NCI-H2107 treated with DMSO at 0.1 percent for 48 hours (cell line): ENCODE data around the gene NHLRC2.
"Not testable (repeated sequence)": the region's sequence is repeated elsewhere in the genome, so short reads cannot be mapped to it uniquely, and the experiment has no call there.

Experiments
- DNase-seq: peaks from one replicate; lab custom pipeline; 2025; ENCODE audit not compliant: unreplicated experiment; lab: John Stamatoyannopoulos, UW

The NHLRC2 gene

DNA sequence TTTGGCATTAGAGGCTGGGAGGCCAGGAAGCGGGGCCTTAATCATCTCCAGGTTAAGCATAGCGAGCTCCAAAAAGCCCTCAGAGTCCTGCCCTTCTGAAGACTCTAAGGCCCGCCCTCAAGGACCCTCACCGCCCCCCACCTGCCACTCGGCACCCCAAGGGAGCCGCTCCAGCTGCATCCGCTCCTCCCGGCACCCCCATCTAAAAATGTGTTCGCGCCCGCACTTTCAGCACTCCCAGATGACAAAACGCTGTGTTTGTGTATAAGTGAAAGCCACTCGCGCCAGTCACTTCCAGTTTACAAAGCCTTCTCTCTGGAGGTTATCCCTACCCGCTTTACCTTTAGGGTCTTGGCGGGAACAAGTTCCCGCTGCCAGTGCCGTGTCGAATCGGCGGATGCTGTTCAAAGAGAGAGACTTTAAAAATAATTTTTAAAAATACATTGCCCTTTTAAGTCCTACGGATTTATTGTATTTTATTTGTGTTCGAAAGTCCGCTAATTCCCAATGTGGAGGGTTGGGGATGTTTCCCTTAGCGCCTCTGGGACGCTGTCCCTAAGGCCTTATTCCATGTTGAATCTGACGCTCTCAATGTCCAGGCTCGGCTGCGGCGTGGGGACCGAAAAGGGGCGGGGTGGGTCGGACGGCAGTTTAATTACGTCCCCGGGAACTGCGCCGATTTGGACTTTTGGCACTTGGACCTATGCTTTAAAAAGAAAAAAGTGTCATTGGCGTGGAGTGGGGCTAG, at the start of gene NHLRC2, which contains the start of gene DCLRE1A:
NHLRC2 (plus strand) TSS at position 649 of the 748 bp plus-strand sequence. CDS start 212 bp downstream, outside the sequence.
DCLRE1A (minus strand) TSS at position 70 of the 748 bp plus-strand sequence. CDS start 900 bp downstream, outside the sequence.
- DNase-seq: peak; percentile 31

GRCh38 chr10:113806503-113806902, 48.0 kb upstream of the NHLRC2 start:
- no peak for DNase-seq

DNA sequence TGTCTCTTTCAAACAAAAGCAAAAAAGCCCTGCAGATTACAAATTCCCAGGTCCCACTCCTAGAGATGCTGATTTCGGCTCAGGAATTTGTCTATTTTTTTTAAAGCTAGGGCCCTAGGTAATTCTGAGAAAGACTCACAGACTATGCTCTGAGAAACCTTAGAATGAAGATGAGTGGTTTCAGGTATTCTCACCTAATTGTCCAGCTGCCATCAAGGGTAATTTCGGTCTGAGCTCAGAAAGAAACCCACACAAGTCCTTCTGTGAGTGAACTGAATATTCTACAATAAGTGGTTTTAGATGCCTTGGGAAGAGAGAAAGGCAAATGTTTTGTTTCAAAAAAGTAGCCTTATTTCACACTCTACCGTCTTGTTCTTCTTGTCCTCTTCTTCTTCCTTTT, 46.3 kb upstream of the NHLRC2 start:
- no peak for DNase-seq

- DNase-seq: not testable (repeated sequence)
Measured at GRCh38 chr10:113814700-113815099, 39.8 kb upstream of the NHLRC2 start.

DNA sequence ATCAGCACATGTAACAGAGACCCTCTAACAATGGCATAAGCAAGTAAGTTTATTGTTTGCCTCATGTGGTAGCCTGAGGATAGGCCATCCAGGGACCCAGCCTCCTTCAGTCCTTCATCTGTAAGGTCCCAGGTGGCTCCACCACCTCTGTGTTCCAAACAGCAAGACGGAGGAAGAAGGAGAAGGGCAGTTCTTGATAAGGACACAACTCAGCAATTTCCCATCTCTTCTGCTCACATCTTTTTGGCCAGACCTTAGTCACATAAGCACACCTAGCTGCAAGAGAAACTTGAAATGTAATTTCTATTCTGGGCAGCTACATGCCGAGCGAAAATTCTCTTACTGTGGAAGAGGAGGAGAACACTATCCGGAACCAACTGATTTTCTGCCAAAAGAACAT, 34.5 kb upstream of the NHLRC2 start:
- DNase-seq: no peak

DNA sequence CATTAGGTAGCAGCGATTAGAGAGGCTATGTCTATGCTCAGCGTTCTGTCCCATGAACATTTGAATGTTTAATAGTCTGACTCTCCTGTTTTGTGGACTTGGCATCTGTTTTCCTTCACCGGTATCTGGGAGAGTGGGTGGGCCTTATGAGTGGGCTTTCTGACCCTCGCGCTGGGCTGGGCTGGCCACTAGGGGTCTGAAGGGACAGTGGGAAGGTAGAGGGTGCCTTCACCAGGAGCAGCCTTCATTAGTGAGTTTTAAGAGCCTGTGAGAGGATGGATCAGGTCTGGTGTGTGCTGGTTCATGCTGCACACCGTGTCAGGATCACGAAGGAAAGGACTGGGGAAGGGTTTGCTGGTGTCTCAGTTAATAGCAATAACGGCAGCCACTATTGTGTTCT, 34.0 kb upstream of the NHLRC2 start:
- DNase-seq: no peak

- DNase-seq: not testable (repeated sequence)
Measured at GRCh38 chr10:113821306-113821705, 33.2 kb upstream of the NHLRC2 start.

DNA sequence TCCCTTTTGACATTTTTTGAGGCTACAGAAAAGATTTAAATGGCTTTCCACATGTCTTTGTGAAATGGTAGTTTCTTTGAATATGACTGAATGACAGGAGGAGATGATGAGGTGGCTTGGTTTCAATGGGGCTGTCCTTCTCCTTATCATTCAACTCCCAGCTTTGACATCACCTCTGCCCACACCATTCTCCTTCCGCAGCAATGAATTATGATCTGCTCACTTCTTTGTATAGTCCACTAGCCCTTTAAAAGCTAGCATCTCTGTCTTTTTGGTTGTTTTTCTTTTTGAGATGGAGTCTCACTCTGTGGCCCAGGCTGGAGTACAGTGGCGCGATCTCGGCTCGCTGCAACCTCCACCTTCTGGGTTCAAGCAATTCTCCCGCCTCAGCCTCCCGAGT, 32.3 kb upstream of the NHLRC2 start:
- no peak for DNase-seq

DNA sequence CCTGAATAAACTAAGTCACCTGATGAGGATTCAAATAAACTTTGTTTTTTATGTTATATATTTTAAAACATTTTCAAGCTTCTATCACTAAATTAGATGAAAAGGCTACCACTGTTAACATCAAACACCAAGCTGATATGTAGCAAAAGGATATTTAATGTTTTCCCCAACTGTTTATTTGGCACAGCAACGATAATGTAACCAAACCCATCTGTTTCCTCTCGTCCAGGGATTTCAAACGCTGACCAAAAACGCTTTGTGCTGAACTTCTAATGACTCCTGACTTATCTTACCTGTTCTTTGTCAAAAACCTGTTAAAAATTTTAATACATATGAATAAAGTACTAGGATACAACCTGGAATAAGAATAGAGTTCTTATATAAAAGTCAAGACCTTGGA, 31.1 kb upstream of the NHLRC2 start:
- DNase-seq: no peak

GRCh38 chr10:113825791-113826190, 28.7 kb upstream of the NHLRC2 start:
- no peak for DNase-seq

- not testable (repeated sequence) for DNase-seq
Measured at GRCh38 chr10:113828567-113828966, 25.9 kb upstream of the NHLRC2 start.

DNA sequence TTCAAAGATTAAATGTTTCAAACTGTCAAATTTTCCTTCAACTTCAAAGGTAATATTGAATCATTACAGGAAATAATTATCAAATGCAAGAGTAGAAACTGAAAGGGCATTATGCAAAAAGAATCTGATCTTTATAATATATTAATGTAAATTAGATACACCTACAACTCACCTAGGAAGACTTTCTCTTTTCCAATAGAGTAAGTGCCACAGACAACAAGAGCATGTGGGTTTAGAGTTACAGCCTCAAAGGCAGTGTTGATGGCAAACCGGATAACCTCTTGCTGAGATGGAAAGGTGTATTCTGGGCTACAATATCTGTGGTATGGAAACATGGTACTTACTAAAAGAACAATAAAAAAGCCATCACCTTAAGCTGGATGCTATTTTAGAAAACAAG, 12.3 kb upstream of the NHLRC2 start:
- DNase-seq: peak; percentile 34

DNA sequence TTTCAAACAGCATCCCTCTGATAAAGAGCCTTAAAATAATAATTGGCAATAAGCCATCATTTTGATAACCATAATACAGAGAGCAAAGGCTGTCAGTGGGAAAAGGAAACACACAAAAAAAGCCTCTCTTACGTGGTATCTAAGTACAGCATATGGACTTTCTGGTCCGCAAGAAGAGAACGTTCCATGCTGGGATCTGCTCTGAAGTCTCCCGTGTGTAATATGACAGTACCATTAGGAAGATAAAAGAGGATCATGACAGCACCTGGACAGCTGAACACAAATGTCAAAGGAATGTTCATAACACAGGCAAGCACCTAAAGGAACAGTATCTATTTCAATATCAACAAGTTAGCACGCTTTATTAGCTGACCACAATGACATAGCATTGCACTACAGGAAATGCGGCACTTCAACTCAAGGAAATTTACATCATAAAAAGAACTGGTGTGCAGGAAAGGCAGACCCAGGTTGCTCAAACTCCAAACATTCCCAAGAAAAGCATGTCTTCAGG, 10.4 kb upstream of the NHLRC2 start:
- peak; percentile 33 for DNase-seq

DNA sequence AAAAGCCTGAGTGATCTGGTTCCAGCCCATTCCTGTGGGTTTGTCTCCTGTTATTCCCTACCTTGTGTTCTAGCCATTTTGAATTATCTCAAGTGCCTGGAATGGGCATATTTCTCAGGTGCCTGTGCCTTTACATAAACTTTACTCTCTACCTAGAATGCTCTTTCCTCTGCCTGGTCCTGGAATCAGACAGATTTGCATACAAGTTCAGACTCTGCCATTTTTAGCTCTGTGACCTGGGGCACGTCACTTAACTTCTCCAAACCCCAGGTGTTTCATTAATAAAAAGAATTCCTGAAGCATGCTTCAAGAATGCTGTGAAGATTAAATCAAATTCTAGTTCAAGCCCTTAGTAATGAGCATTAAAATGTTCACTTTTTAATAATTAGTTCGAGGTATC, 8.4 kb upstream of the NHLRC2 start:
- DNase-seq: no peak

- no peak for DNase-seq
Measured at GRCh38 chr10:113849140-113849803, 5.2 kb upstream of the NHLRC2 start.

- DNase-seq: no peak
Measured at GRCh38 chr10:113849946-113850345, 4.5 kb upstream of the NHLRC2 start.

DNA sequence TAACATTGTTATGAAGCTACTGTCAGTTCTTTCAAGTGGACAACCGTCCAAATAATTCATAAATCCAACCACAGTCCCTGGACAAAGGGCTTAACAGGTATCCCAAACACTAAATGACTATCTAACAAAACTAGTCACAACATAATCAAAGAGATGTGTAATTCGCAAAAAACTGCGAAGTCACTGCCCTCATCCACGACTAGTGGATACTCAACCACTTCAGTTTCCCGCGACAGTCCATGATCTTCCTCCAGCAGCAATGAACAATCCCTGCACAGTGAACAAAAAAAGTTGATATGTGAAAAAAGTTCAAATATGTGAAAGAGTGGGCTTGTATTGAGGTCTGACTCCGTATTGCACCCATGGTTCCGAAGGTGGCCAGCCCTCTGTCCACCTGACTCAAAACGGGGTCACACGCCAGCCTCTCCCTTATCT, 866 bp upstream of the NHLRC2 start:
- DNase-seq: no peak

DNA sequence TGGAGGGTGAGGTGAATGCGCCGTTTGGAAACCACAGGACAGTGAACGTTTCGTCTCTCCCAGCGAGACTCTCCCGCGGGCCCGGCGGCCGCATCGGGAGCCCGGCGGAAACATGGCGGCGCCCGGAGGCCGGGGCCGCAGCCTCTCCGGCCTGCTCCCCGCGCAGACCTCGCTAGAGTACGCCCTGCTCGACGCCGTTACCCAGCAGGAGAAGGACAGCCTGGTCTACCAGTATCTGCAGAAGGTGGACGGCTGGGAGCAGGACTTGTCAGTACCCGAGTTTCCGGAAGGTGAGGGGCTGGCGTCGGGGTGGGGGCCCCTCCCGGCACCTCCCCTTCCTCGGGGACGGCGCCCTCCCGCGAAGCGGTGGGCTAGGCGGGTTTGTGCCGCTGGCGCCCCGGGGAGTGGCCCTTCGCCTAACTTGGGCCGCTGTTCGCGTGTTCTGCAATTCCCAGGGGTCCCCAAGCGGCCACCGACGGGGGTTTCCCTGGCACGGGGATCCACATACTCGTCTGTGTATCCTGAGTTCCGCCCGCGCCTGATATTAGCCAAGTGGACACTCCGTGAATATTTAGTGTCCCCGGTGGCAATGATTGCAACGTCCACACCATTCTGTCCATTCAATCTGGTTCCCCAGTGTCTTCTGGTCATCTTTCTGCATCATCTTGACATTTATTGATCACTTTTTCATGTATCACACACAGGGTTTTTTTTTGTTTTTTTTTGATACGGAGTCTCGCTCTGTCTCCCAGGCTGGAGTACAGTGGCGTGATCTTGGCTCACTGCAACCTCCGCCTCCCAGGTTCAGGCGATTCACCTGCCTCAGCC, 514 bp downstream of the NHLRC2 start:
- DNase-seq: no peak

DNA sequence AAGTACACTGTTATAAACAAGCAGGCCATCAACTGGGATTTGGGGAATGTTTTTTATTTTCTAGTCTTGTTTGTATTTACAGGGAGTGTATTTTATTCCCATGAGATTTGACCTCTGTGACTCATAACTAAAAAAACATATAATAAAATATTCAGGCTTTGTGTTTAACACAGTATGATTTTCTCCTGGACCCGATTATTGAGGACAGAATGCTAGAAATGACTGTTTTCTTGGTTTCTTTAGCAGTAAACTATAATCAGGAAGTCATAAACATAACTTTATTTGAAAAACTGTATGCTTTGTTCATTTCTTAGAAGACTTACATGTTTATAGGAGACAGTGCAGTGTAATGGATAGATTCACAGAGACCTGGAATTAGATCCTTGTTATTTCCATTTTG, 2.1 kb downstream of the NHLRC2 start:
- no peak for DNase-seq

GRCh38 chr10:113857210-113857609, 2.7 kb downstream of the NHLRC2 start:
- DNase-seq: no peak

GRCh38 chr10:113858541-113858940, 4.1 kb downstream of the NHLRC2 start:
- DNase-seq: no peak
